ENCODE data around the gene FRMD4A.

GRCh38 chr10:13750299-13751190, 580.2 kb downstream of the FRMD4A start:
- TF ChIP-seq CTCF (IDR thresholded peaks at IDR 0.05; ENCODE audit: insufficient read depth, low read length, poor library complexity, severe bottlenecking): no peak
- no peak for TF ChIP-seq EZH2phosphoT487 (conservative IDR thresholded peaks at IDR 0.05; ENCODE audit: low read length)

Measured in SU-DHL-6 (cell line).